Upper lobe of left lung (tissue), 6 donors: ENCODE results near the gene MANBA. TPM values are rescaled to one million over a fixed set of nuclear protein-coding genes. Genes with fewer than 3 reads are reported as not detected.

ENCODE experiments used
- ATAC-seq, 2 donors: fragments of 200-7000 bp; cut with Tn5 transposase; one replicate each; pipeline ENCODE4 v1.9.1; 2022; ENCODE audit warnings: mild to moderate bottlenecking in 2 of 2, moderate library complexity in 2 of 2; ENCODE audit not compliant: low FRiP score in 2 of 2
- DNase-seq, 2 donors: peaks; one replicate each; pipeline ENCODE4 v3.0.0-alpha.2; 2019 to 2020
- H3K27ac ChIP-seq, 4 donors: fragments of 200-600 bp; sonication (generic); one replicate each; pipeline ENCODE4 v1.5.1; 2016 to 2019
- H3K27me3 ChIP-seq, 4 donors: fragments of 200-600 bp; sonication (generic); one replicate each; pipeline ENCODE4 v1.5.1; 2017 to 2019
- H3K36me3 ChIP-seq, 4 donors: fragments of 200-600 bp; sonication (generic); one replicate each; pipeline ENCODE4 v1.5.1; 2016 to 2019
- H3K4me1 ChIP-seq, 4 donors: fragments of 200-600 bp; sonication (generic); one replicate each; pipeline ENCODE4 v1.5.1; 2018 to 2019
- H3K4me3 ChIP-seq, 4 donors: fragments of 200-600 bp; sonication (generic); one replicate each; pipeline ENCODE4 v1.5.1; 2017 to 2019; ENCODE audit warnings: mild to moderate bottlenecking in 2 of 4, moderate library complexity in 1 of 4
- H3K9me3 ChIP-seq, 4 donors: fragments of 200-600 bp; sonication (generic); one replicate each; pipeline ENCODE4 v1.5.1; 2018 to 2019
- EP300 ChIP-seq, 4 donors: sonication (generic); formaldehyde crosslinking; IDR thresholded peaks; one replicate each; pipeline ENCODE4 v1.5.1; 2017; ENCODE audit warnings: antibody characterized with exemption in 4 of 4, control low read depth in 2 of 4
- POLR2A ChIP-seq, 4 donors: fragments of 450-650 bp; IDR thresholded peaks; one replicate each; pipeline ENCODE4 v1.5.1; 2016 to 2017; ENCODE audit warnings: antibody characterized with exemption in 4 of 4, mild to moderate bottlenecking in 2 of 4
- POLR2AphosphoS5 ChIP-seq, 2 donors: sonication (generic); formaldehyde crosslinking; IDR thresholded peaks; one replicate each; pipeline ENCODE4 v1.5.1; 2017; ENCODE audit warnings: antibody characterized with exemption in 2 of 2
- WGBS, 2 donors: methylation state at CpG; one replicate each; pipeline ENCODE4 v1.1.5; 2017 to 2018; 5-methylcytosine and 5-hydroxymethylcytosine counted together
- total RNA-seq, 6 donors: library from RNA; depleted of rRNA in 4 of 6; stranded (reverse); fragments of >200 nt in 4 of 6; gene quantifications; one replicate each; pipeline versions ENCODE4 v1.1.0 to v1.2.1, GENCODE V29; 2016 to 2021
- TF ChIP-seq, protein P1 (sequence below), 6 experiments: fragments of 450-650 bp in 4 of 6; fragments of 200-600 bp in 2 of 6; sonication (generic) in 2 of 6; IDR thresholded peaks; one replicate each; pipeline ENCODE4 v1.5.1; 2016 to 2019; ENCODE audit warnings: antibody characterized with exemption in 6 of 6
- donor health status: DM: no; HTN: no; CAD: no; lungs with moderate emphysema.
- donor health status: DM: no; HTN: yes; CAD: no; lungs with severe emphysema.

Gene MANBA
- total RNA-seq, 6 donors from 2014 or later: 47.6 to 152 (median 59.3) TPM

DNA sequence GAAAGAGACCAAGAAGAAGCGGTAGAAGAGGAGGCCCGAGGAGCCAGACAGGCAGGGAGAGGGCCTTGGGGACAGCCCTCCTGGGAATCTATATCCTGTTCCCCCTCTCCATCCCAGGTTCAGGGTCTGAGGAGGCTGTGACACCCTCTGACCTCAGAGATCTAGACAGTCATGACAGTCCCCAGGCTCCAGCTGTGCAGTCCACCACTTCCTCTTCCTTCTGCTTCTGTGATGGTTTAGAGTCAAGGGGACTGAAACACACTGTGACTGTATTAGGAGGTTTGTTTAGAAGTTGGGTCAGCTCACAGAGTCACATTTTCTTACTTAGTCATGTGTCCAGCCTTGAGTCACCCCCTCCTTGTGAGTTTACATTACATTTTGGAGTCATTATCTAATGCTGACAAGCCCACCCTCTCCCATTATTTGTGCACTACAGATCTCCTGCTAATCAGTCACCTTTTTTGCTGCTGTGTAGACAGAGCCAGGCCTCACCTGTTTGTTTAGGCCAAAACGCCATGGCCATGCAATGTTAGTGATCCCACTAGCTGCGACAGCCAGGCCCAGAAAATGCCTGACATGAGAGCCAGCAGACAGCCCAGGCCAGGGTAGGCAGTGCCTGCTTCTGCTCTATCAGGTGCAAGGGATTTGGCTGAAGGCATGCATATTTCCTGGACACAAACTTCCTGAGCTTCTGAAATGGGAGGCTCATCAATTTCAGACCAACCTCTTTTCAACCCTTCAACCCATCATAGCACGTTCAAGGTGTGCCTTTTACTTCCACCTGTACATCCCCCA, 26.0 kb downstream of the MANBA start:
- peaks cover 3 to 20% (median 12%) of the 10 kb centered on the region in 4 donors for H3K4me1 ChIP-seq
- TF ChIP-seq, protein P1, sequence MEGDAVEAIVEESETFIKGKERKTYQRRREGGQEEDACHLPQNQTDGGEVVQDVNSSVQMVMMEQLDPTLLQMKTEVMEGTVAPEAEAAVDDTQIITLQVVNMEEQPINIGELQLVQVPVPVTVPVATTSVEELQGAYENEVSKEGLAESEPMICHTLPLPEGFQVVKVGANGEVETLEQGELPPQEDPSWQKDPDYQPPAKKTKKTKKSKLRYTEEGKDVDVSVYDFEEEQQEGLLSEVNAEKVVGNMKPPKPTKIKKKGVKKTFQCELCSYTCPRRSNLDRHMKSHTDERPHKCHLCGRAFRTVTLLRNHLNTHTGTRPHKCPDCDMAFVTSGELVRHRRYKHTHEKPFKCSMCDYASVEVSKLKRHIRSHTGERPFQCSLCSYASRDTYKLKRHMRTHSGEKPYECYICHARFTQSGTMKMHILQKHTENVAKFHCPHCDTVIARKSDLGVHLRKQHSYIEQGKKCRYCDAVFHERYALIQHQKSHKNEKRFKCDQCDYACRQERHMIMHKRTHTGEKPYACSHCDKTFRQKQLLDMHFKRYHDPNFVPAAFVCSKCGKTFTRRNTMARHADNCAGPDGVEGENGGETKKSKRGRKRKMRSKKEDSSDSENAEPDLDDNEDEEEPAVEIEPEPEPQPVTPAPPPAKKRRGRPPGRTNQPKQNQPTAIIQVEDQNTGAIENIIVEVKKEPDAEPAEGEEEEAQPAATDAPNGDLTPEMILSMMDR (IDR thresholded peaks at IDR 0.05): no peak
- TF ChIP-seq POLR2A (IDR thresholded peaks at IDR 0.05) (no peak), EP300 (IDR thresholded peaks at IDR 0.05) (no peak), POLR2AphosphoS5 (IDR thresholded peaks at IDR 0.05) (no peak)
- H3K27ac ChIP-seq: peak overlapping the region in 2 of 4 donors; percentile 42 to 60
- 75 to 76% methylated on average over 5 of the region's 5 CpGs for WGBS, 2 donors
- peaks cover 0 to 4% (median 2%) of the 10 kb centered on the region in 4 donors for H3K9me3 ChIP-seq
- no peaks in the 10 kb centered on the region for H3K27me3 ChIP-seq
- ATAC-seq (peak; percentile 62 to 74), DNase-seq (no peak)
- H3K36me3 ChIP-seq: peaks cover 0 to 3% (median 0%) of the 10 kb centered on the region in 4 donors
- H3K4me3 ChIP-seq: no peak overlapping the region

DNA sequence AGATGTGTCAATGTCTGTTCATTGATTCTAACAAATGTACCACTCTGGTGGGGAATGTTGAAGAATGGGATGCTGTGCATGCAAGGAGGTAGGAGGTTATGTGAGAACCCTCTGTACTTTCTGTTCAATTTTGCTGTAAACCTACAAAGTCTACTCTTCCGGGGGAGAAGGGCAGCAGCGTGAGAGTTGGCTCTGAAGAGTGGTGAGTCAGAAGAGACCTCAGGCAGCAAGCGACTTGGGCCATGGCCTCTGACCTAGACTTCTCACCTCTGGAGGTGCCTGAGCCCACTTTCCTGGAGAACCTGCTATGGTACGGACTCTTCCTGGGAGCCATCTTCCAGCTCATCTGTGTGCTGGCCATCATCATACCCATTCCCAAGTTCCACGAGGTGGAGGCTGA, 26.7 kb downstream of the MANBA start:
- ATAC-seq: no peak
- Histone ChIP-seq H3K4me1 (peaks cover 3 to 20% (median 12%) of the 10 kb centered on the region in 4 donors), H3K27me3 (no peaks in the 10 kb centered on the region), H3K4me3 (no peak overlapping the region), H3K9me3 (peaks cover 0 to 4% (median 2%) of the 10 kb centered on the region in 4 donors), H3K36me3 (peaks cover 0 to 3% (median 0%) of the 10 kb centered on the region in 4 donors), H3K27ac (peak overlapping the region in 2 of 4 donors; percentile 42 to 60)
- DNase-seq: no peak
- TF ChIP-seq POLR2AphosphoS5 (IDR thresholded peaks at IDR 0.05): no peak
- TF ChIP-seq, protein P1 (IDR thresholded peaks at IDR 0.05): no peak
- TF ChIP-seq EP300 (IDR thresholded peaks at IDR 0.05): no peak
- TF ChIP-seq POLR2A (IDR thresholded peaks at IDR 0.05): no peak
- 91 to 93% methylated on average over 5 of the region's 5 CpGs for WGBS, 2 donors

DNA sequence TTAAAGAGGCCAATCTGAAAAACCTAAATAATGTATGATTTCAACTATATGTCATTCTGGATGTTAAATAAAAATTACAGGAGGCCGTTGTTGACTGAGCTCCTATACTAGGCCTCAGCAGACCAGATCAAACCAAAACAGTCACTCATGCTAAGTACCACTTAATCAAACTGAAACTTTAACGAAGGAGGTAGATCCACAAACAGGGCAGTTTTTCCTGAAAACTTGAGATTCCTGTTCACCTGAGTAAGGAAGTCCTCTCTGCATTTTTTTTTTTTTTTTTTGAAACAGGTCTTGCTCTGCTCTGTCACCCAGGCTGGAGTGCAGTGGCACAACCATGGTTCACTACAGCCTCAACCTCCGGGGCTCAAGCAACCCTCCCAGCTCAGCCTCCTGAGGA, 27.7 kb downstream of the MANBA start:
- Histone ChIP-seq H3K4me3 (no peak overlapping the region), H3K9me3 (peaks cover 0 to 4% (median 2%) of the 10 kb centered on the region in 4 donors), H3K27ac (peak overlapping the region in 2 of 4 donors; percentile 4 to 51), H3K27me3 (no peaks in the 10 kb centered on the region), H3K4me1 (peaks cover 3 to 20% (median 12%) of the 10 kb centered on the region in 4 donors), H3K36me3 (peaks cover 0 to 3% (median 0%) of the 10 kb centered on the region in 4 donors)
- DNase-seq (no peak), ATAC-seq (peak in 1 of 2 donors; percentile 67)
- TF ChIP-seq EP300 (IDR thresholded peaks at IDR 0.05) (no peak), POLR2A (IDR thresholded peaks at IDR 0.05) (no peak), POLR2AphosphoS5 (IDR thresholded peaks at IDR 0.05) (no peak)
- TF ChIP-seq, protein P1 (IDR thresholded peaks at IDR 0.05): no peak
- WGBS, 2 donors: 54 to 74% methylated on average over 3 of the region's 3 CpGs

DNA sequence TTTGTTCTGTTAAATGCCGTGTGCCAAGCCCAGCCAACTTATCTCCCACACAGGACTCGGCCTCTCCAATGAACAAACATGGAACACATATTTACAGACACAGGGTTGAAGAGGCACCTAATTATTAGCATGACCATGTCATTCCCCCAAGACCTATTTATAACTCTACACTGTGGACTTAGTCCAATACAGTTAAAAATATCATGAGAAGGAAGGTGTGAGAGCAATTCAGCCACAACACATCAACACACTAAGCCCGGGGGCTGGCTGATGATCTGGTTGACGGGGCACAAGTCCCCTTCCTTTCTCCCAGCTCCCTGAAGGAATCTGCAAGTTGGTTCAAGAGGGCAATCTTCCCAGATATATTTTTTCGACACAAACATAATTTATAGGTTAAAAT, 28.1 kb downstream of the MANBA start:
- H3K4me3 ChIP-seq: no peak overlapping the region
- no peak for DNase-seq
- H3K36me3 ChIP-seq: peaks cover 0 to 3% (median 0%) of the 10 kb centered on the region in 4 donors
- ATAC-seq: no peak
- H3K4me1 ChIP-seq: peaks cover 3 to 20% (median 12%) of the 10 kb centered on the region in 4 donors
- TF ChIP-seq EP300 (IDR thresholded peaks at IDR 0.05): no peak
- TF ChIP-seq, protein P1 (IDR thresholded peaks at IDR 0.05): no peak
- no peak for TF ChIP-seq POLR2A (IDR thresholded peaks at IDR 0.05)
- no peak for TF ChIP-seq POLR2AphosphoS5 (IDR thresholded peaks at IDR 0.05)
- H3K27me3 ChIP-seq: no peaks in the 10 kb centered on the region
- H3K9me3 ChIP-seq: peaks cover 0 to 4% (median 2%) of the 10 kb centered on the region in 4 donors
- 57 to 68% methylated on average over 5 of the region's 5 CpGs for WGBS, 2 donors
- H3K27ac ChIP-seq: peak overlapping the region in 2 of 4 donors; percentile 4 to 51
